GM23338 (cell line): ENCODE results near the gene ZFY.

Experiments used
- CREB1 ChIP-seq: fragments of 250-450 bp; sonication (Bioruptor Pico); IDR thresholded peaks from 2 replicates; pipeline ENCODE4 v1.5.0; 2020; ENCODE audit warnings: low read depth, mild to moderate bottlenecking, moderate library complexity
- CTCF ChIP-seq, 2 experiments: fragments of 200-600 bp in 1 of 2; sonication (generic) in 1 of 2; conservative IDR thresholded peaks; 2 replicates each; pipeline versions ENCODE4 v1.5.1 to v1.6.1; 2016 to 2017; ENCODE audit warnings: antibody characterized with exemption in 2 of 2, low read depth in 2 of 2, mild to moderate bottlenecking in 2 of 2, moderate library complexity in 1 of 2
- ETS1 ChIP-seq: IDR thresholded peaks from 2 replicates; pipeline ENCODE4 v1.6.1; 2016; ENCODE audit warnings: antibody characterized with exemption
- EZH2 ChIP-seq: fragments of 200-600 bp; sonication (generic); IDR thresholded peaks from one replicate; pipeline ENCODE4 v1.8.0; 2017; ENCODE audit warnings: antibody characterized with exemption, mild to moderate bottlenecking, low read depth; ENCODE audit not compliant: unreplicated experiment
- EZH2phosphoT487 ChIP-seq: fragments of 200-600 bp; sonication (generic); IDR thresholded peaks from one replicate; pipeline ENCODE4 v1.8.1; 2018; ENCODE audit warnings: antibody characterized with exemption; ENCODE audit not compliant: unreplicated experiment
- JUNB ChIP-seq: IDR thresholded peaks from one replicate; pipeline ENCODE4 v1.6.1; 2016; ENCODE audit warnings: antibody characterized with exemption; ENCODE audit not compliant: unreplicated experiment
- NANOG ChIP-seq: IDR thresholded peaks from 2 replicates; pipeline ENCODE4 v1.6.1; 2016; ENCODE audit warnings: antibody characterized with exemption, borderline replicate concordance
- POLR2AphosphoS5 ChIP-seq: IDR thresholded peaks from 2 replicates; pipeline ENCODE4 v1.6.1; 2016; ENCODE audit warnings: antibody characterized with exemption, low read depth
- REST ChIP-seq: IDR thresholded peaks from one replicate; pipeline ENCODE4 v1.6.1; 2018; ENCODE audit warnings: antibody characterized with exemption; ENCODE audit not compliant: unreplicated experiment
- ZNF114 ChIP-seq: fragments of 250-450 bp; sonication (Bioruptor Pico); IDR thresholded peaks from 2 replicates; pipeline ENCODE4 v1.5.0; 2020; ENCODE audit warnings: mild to moderate bottlenecking, moderate library complexity
- ZNF331 ChIP-seq: fragments of 250-450 bp; sonication (Bioruptor Pico); IDR thresholded peaks from 2 replicates; pipeline ENCODE4 v1.5.0; 2020; ENCODE audit warnings: low read depth, mild to moderate bottlenecking, moderate library complexity

GRCh38 chrY:2964814-2965213 lies 29.6 kb downstream of the ZFY start:
- TF ChIP-seq POLR2AphosphoS5 (no peak), CTCF (conservative IDR thresholded peaks at IDR 0.05; ENCODE audit: low read depth in 2 of 2) (no peak), REST (no peak), EZH2 (no peak), EZH2phosphoT487 (no peak), ZNF331 (CRISPR knock-in tag) (no peak), ZNF114 (no peak), CREB1 (no peak), NANOG (no peak), JUNB (no peak), ETS1 (no peak)
